ENCODE measurements around the gene FBXL17.
"Not testable (repeated sequence)": the region's sequence is repeated elsewhere in the genome, so short reads cannot be mapped to it uniquely, and the experiment has no call there.

The FBXL17 gene

DNA sequence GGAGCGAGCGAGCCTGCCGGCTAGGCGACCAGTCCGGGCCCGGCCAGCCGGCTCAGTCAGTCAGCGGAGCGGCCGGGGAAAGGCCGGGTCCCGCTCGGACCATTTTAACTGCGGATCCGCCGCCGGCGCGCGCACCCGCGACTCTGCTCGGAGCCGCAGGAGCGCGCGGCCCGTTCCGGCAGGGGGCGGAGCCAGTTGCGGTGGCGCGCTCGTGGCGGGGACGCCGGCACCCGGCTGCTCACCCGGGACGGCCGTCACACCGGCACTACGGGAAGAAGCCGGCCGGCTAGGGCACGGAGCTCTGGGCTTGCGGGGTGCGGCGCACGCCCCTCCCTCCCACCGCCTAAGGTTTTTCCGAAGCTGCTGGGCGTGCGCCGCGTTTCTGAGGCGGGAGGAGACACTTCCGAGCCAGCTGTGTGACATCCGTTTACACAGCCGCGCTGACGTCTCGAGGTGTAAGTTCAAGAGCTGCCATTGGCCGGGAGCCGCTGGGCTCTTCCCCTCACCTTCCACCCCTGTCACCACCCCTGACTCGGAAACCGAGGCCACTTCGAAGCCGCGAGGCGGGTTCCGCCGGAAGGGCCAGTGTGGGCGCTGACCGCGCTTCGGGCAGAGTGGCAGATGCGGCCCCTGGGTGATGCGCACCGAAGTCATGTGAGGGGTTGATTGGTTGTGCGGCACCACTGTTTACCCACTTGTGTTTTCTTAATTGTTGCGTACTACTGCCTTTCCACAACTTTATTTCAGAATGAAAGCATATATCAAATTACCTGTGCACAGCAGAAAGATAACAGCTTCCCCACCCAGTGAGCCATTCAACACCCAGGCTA lies at the start of gene FBXL17:
TSS of gene FBXL17 (minus strand) at position 145 of the 830 bp plus-strand sequence.
- DNase-seq = peak; percentile 86

DNA sequence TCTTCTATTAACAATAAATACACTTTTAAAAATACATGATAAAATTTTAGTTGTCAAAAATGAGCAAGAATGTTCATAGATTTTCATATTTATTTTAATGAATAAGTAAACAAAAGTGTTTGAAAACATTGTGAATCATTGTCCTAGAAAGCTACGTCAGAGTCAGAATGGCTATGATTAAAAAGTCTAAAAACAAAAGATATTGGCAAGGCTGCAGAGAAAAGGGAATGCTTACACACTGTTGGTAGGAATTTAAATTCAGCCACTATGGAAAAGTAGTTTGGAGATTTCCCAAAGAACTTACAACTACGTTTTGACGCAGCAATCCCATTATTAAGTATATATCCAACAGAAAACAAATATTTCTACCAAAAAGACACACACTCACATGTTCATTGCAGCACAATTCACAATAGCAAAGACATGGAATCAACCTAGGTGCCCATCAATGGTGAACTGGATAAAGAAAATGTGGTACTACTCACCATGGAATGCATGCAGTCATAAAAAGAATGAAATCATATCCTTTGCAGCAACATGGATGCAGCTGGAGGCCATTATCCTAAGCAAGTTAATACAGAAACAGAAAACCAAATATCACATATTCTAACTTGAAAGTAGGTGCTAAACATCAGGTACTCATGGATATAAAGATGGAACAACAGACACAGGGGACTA lies 49.2 kb upstream of the FBXL17 start:
- DNase-seq = peak; percentile 43

GRCh38 chr5:108421713-108422112 lies 39.8 kb upstream of the FBXL17 start:
- DNase-seq = peak; percentile 8

DNA sequence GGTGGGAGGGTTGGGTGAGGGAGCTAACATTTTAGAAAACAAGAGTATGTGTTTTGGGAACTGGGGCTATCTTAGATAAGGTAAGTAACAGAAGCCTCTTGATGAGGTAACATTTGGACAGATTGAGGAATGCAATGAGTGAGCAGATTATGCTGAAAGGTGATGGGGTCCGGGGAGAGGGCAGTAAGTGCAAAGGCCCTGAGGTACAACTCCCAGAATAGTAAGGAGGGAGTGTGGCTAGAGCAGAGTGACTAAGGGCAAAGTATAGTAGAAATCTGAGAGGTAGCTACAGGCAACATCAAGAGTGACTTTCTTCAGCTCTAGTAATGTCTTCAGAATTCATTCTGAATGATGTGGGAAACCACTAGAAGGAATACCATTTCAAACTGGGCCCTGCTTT lies 38.9 kb upstream of the FBXL17 start:
- DNase-seq = no peak

- no peak for DNase-seq
Measured at GRCh38 chr5:108420158-108420557, 38.3 kb upstream of the FBXL17 start.

GRCh38 chr5:108418197-108418596 lies 36.3 kb upstream of the FBXL17 start:
- DNase-seq = no peak

DNA sequence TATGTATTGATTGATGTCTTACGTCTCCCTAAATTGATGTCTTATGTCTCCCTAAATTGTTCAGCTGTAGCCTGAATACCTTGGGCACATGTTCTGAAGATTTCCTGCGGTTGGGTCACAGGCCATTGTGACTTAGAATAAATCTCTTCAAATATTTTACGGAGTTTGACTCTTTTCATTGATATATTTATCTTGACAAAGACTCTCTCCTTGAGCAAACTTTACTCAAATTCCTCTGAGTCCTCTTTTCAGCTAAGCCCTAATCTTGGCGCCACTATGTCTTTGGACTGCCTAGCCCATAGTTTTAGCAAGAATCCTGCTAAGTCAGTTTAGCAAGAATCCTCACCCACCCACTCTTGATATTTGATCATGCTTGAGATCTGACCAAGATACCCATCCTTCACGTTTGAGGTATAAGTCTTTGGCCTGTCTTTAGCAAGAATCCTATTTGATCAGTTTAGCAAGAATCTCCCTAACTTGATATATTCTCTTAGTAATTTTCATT lies 35.3 kb upstream of the FBXL17 start:
- no peak for DNase-seq

GRCh38 chr5:108415726-108416125 lies 33.8 kb upstream of the FBXL17 start:
- DNase-seq = no peak

DNA sequence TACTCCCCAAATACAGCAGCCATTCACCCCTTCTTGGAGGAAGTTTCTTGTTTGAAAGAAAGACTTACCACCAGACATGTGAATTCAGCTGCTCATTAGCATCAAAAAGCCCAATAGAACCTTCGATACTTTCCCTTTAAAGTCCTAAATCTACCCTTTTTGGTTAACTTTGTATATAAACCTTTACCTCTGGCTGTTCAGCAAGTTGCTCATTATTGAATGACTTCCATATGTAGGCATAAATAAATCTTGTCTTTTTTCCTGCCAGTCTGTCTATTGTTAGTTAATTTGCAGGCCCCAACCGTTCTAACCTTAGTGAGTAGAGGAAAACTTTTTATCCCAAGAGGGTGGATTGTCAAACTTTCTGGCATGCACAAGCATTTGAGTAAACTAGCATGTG lies 27.9 kb upstream of the FBXL17 start:
- no peak for DNase-seq

- not testable (repeated sequence) for DNase-seq
Measured at GRCh38 chr5:108405201-108405600, 23.3 kb upstream of the FBXL17 start.

DNA sequence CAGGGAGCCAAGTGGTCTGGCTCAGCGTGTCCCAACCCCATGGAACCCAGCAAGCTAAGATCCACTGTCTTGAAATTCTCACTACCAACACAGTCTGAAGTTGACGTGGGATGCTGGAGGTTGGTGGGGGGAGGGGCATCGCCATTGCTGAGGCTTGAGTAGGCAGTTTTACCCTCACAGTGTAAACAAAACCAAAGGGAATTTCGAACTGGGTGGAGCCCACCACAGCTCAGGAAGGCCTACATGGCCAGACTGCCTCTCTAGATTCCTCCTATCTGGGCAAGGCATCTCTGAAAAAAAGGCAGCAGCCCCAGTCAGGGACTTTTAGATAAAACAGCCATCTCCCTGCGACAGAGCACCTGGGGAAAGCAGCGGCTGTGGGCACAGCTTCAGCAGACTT lies 17.1 kb upstream of the FBXL17 start:
- DNase-seq = no peak

DNA sequence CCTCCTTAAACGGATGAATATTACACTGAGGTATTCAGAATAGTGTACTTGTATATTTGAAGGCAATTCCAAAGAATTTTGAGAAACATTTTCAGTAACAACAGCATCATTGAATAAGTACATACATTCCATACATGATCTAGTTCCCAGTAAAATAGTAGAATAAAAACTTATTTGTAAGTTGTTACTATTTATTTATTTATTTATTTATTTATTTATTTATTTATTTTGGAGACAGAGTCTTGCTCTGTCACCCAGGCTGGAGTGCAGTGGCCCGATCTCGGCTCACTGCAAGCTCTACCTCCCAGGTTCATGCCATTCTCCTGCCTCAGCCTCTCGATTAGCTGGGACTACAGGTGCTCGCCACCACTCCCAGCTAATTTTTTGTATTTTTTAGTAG lies 14.9 kb upstream of the FBXL17 start:
- DNase-seq = not testable (repeated sequence)

- no peak for DNase-seq
Measured at GRCh38 chr5:108387758-108388157, 5.9 kb upstream of the FBXL17 start.

DNA sequence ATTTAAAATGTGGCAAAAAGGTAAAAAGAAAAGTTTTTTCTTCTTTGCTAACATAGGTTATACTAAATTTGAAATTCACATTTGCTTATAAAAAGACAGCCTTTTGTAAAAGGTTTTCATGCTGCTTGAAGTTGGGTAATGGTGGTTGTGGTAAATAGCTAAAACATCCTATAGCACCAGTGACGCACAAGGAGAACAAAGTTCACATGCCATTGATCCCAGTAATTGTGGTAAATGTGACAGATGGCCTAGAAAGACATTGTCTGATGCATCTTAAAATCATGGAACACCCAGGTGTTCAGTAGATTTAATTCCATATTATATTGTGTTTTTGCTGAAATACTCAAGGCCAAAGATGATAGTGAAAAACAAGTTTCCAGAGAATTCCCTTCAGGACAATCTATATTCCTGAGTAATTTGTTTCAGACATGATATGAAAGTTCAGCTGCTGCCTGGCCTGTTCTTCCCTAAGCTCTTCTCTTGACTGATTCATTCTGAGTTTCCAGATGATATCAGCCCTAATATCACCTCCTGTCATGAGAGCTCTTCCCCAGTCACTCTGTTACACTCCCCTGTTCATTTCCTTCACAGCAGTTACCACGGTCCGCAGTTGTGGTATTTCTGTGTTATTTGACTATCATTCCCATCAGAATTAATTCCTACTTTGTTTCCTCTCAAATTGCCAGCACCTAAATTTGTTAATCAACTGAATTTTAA lies 4.6 kb upstream of the FBXL17 start:
- peak; percentile 73 for DNase-seq

GRCh38 chr5:108384741-108385140 lies 2.8 kb upstream of the FBXL17 start:
- DNase-seq = no peak

DNA sequence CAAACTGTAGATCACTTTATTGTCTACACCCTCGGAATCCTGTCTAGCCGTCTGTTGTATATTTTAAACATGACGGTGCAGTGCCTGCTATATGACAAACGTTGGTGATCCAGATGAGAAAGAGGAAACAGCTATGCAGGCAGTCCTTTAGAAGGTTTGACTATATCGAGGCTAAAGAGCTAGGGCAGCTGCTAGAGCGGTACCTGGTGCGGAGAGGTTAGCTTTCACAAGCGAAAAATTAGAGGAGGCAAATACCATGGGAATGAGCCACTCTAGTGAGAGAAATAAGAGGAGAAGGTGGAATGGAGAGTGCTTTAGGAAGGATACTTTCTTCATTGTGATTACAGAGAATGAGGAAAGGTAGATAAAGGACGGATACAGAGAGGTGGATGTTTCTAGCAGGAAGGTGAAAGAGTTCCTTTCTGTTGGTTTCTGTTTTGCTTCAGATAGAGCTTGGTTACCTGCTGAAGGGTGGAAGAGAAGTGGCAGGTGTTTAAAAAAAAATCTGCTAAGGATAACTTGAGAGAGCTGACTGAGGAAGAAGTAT lies 959 bp upstream of the FBXL17 start:
- no peak for DNase-seq

GRCh38 chr5:108381350-108381953 lies 446 bp downstream of the FBXL17 start:
- DNase-seq = peak; percentile 64

- DNase-seq = peak; percentile 24
Measured at GRCh38 chr5:108380531-108381349, 1.2 kb downstream of the FBXL17 start.

GRCh38 chr5:108379722-108380530 lies 2.0 kb downstream of the FBXL17 start:
- no peak for DNase-seq

DNA sequence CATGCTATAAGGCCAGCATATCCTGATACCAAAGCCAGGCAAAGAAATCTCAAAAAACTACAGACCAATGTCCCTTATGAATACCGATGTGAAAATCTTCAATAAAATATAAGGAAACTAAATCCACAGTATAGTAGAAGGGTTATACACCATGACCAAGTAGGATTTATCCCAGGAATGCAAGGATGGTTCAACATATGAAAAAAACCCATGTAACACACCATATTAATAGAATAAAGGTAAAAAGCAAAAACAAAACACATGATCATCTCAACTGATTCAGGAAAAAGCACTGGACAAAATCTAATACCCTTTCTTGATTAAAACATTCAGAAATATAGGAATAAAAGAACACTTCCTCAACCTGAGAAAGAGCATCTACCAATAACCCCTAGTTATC lies 6.1 kb downstream of the FBXL17 start:
- no peak for DNase-seq

DNA sequence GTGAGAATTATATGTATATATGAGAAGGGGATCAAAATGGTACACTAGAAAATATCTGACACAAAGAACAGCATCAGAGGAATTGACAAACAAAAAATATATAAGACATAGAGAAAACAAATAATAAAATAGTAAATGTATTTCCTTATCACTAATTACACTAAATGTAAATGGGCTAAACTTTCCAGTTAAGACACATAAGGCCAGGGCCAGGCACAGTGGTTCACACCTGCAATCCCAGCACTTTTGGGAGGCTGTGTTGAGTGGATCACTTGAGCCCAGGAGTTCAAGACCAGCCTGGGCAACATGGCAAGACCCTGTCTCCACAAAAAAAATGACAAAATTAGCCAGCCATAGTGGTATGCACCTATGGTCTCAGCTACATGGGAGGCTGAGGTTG lies 8.5 kb downstream of the FBXL17 start:
- DNase-seq = no peak
